GM18526 (cell line): Measurements from ENCODE around the gene JMJD7.

Experiments used
- POLR2A ChIP-seq: IDR thresholded peaks from 3 replicates; pipeline ENCODE4 v1.6.1; 2011; ENCODE audit not compliant: insufficient read length; ENCODE audit errors: extremely low read depth

The JMJD7 gene

DNA sequence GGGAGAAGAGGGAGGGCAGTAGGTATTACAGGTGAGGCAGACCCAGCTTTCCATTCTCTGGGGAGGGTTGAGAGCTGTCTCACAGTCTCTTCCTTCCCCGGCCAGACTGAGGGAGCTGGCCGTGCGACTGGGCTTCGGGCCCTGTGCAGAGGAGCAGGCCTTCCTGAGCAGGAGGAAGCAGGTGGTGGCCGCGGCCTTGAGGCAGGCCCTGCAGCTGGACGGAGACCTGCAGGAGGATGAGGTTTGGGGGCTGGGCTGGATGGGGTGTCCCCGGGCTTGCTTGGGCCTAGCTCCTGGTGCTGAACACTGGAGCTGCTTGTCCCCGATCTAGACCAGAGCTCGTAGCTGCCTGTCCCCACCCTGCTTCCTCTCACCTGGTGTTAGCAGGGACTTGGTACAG, 15.7 kb downstream of the JMJD7 start:
- no peak for TF ChIP-seq POLR2A

- no peak for TF ChIP-seq POLR2A
Observed at GRCh38 chr15:41844814-41845213, 16.9 kb downstream of the JMJD7 start.

DNA sequence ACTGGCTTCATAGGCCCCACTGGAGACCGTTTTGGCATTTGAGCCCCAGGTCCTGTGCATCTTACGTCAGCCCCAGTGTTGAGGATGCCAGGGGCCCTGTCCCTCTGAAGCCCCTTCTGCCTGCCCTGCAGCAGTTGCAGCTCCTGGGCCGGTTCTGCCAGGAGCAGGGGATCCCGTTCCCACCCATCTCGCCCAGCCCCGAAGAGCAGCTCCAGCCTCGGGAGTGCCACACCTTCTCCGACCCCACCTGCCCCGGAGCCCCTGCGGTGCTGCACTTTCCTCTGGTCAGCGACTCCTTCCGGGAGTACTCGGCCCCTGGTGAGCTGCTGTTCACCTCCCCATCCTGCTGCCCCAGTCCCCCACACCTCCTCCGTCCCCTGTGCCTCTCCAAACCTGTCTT, 19.3 kb downstream of the JMJD7 start:
- no peak for TF ChIP-seq POLR2A

- TF ChIP-seq POLR2A = no peak
Observed at GRCh38 chr15:41847981-41848380, 20.1 kb downstream of the JMJD7 start.

- TF ChIP-seq POLR2A = no peak
Observed at GRCh38 chr15:41848631-41849030, 20.7 kb downstream of the JMJD7 start.

GRCh38 chr15:41849204-41849603, 21.3 kb downstream of the JMJD7 start:
- TF ChIP-seq POLR2A = no peak

DNA sequence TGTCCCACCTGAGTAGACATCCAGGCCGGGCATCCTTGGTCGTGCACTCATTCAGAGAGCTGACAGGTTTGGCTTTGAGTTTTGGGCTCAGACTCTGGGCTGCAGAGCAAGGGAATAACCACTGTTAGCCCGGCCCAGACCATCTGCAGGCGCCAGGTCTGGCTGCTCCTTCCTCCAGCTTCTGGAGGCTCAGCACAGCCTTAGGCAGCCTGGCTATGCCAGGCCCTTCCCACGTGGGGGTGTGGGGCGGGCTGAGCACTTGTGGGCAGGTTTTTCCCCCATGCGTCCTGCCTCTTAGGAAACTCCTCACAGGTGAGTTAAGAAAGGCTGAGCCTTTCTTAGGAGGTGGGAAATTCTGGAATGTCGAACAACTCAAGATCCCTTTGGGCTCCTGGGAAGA, 22.0 kb downstream of the JMJD7 start:
- TF ChIP-seq POLR2A = no peak

DNA sequence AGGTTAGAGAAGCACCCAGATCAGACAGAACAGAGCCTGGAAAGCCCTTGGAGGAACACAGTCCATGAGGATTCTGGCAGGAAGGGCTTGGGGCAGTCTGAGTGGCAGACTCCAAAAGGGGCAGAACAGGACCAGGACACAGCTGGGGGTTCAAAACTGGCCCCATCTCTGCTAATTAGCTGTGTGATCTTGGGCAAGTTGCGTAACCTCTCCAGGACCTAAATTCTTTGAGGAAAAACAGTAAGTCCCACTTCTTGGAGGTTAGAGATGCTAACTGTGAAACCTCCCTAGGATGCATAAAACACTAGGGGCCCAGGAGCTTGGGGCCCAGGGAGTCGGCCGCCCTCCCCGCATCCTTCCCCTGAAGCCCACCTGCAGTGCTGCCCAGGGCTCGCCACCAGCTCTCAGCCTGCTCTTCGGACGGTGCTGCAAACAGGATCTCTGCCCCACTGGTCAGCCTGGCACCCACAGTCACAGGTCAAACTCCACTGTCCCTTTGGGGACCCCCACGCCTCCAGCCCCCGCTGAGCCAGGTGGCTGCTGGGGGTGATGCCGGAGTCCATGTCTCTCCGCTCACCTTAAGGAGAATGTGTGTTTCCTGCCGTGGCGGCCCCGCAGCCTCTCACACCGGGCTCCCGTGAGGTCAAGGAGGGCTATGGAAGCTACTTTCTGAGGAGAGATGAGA, 22.7 kb downstream of the JMJD7 start:
- TF ChIP-seq POLR2A = no peak

DNA sequence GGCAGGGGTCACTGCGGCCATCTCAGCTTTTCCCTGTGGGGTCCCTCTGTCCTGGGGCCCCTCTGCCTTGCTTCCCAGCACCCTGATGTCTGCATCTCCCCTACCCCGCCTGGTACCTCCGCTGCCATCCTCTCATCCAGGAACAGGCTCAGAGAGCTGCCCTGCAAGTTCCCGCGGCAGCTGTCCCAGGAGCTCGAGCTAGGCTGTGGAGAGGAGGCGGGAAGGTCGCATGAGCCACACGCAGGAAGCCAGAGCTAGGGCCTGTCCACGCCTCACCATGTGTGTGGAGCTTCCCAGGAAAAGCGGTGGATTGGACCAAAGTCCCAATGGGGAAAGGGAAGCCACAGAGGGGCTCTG, 23.3 kb downstream of the JMJD7 start:
- no peak for TF ChIP-seq POLR2A

DNA sequence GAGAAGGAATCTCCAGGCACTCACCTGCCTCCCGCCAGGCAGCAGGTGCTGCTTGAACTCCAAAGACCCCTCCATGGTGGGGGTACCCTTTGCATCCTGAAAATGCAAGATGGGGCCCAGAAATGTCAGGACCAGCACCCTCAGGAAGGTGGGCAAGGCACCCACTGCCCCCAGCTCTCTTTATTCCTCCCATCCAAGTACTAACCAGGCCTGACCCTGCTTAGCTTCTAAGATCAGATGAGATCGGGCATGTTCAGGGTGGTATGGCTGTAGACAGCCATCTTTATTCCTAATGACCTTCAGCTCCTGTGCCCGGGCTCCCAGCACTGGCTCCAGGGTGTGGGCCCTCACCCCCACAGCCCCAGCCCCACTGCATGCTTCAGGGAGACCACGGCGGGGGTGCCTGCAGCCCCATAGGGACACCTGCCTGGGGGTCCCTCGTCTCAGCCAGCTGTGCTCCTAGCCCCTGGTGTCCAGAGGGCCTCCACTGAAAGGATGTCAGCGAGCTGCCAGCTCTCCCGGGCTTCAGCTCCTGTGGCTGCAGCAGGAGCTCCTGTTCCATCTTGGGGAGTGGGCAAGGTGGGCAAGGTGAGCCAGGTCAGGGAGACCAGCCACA, 24.0 kb downstream of the JMJD7 start:
- TF ChIP-seq POLR2A = no peak

GRCh38 chr15:41852736-41853590, 25.1 kb downstream of the JMJD7 start:
- TF ChIP-seq POLR2A = no peak

GRCh38 chr15:41853831-41854230, 25.9 kb downstream of the JMJD7 start:
- TF ChIP-seq POLR2A = no peak

GRCh38 chr15:41854443-41854842, 26.6 kb downstream of the JMJD7 start:
- TF ChIP-seq POLR2A = no peak

DNA sequence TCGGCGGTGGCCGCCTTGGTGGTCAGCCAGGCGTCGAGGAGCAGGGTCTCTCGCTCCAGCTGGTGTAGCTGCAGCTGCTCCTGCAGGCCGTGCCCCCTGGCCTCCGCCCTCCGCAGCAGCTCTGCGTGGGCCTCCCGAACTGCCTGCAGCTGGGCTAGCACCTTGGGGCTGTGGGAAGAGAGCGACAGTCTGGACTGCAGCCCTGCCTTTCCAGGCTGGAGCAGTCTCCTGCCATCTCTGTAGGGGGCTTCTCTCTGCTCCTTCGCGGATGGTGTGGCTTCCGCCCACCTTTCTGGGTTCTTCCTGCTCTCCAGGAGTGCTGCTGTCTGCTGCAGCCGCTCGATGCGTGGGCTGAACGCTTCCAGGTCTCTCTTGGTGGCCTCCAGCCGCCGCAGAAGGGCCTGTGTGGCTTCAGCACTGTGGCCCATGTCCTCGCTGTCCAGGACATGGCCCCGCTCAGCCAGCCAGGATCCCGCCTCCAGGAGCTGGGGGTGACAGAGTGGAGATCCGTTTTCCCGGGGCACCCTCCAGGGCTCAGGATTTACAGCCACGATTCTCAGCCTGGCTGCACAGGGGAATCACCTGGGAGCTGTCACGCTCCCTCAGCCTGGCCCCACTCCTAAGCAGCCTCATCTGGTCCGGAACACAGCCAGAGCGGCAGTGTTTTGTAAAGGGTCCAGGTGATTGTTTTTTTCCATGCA, 27.5 kb downstream of the JMJD7 start:
- no peak for TF ChIP-seq POLR2A

DNA sequence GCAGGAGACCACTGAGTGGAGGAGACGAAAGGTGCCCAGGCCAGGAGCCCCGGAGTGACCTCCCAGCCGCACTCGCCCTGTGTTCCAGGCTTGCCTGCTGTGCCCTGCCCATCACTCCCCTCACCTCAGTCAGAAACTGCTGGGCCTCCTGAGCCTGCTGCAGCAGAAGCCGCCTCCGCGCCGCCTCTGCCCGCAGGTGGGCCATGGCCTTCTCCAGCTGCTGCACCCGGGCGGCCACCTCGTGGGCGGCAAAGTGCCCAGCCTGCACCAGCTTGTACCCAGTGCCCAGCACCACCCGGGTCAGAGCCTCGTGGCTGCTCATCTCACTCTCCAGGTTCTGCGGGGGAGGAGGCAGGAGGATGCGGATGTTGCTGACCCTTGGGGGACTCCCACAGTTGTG, 28.4 kb downstream of the JMJD7 start:
- no peak for TF ChIP-seq POLR2A

- TF ChIP-seq POLR2A = no peak
Observed at GRCh38 chr15:41856716-41857115, 28.8 kb downstream of the JMJD7 start.
